ENCODE data around the gene S100A12.

The S100A12 gene

DNA sequence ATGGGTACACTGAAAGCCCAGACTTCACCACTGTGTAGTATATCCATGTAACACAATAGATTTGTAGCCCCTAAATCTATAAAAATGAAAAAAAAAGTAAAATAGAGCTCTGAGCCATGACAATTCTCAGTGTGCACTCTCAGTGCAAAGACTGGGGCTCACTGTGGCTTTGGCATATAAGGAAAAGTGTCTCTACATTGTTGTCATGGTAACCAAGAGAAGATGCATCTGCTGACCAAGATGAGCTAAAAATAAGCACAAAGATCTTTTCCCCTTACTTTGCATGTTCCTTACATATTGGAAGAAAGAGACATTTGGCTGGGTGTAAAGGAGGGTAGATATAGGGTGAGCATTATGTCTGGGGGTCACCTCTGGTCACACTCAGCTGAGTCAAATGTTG, 38.8 kb downstream of the S100A12 start:
- DNase-seq (ENCODE audit: low read depth in 2 of 2) = no peak

GRCh38 chr1:153333902-153334301, 41.5 kb downstream of the S100A12 start:
- no peak for DNase-seq (ENCODE audit: low read depth in 2 of 2)

DNA sequence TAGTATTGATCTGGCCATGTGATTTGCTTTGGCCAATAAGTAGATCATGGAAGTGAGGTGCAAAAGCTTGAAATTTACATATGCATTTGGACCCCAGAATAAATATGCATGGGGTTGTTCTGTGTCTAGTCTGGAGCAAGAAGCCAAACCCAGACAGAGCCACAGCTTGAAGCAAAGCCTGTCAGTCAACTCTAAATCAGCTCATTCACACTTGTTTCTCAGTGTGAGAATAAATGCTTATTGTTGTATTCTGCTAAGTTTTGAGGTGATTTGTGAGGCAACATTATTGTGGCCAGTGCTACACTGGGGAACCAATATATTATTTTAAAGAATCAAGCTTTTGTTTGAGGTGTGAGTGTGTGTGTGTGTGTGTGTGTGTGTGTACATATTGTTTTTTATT, 50.5 kb downstream of the S100A12 start:
- no peak for DNase-seq (ENCODE audit: low read depth in 2 of 2)
